Measurements from ENCODE around the gene MYO18B. TPM values are rescaled to one million over a fixed set of nuclear protein-coding genes. Genes with fewer than 3 reads are reported as not detected.

Gene MYO18B
- total RNA-seq, 1 experiment from 2014 or later: not detected

- no peaks in the 10 kb centered on the region for H3K36me3 ChIP-seq (ENCODE audit: low read depth, low read length)
- no peaks in the 10 kb centered on the region for H3K9me2 ChIP-seq (replicated peaks; ENCODE audit: low read length)
- no peak overlapping the region for H3K27ac ChIP-seq (ENCODE audit: low read length)
- BruUV-seq (replicated peaks): no TSS peak
- ATAC-seq: no peak
- no peaks in the 10 kb centered on the region for H3K27me3 ChIP-seq (ENCODE audit: low read length)
- POLR2A ChIA-PET (ENCODE audit: unreplicated experiment): no interaction called here
- H3F3A ChIP-seq (ENCODE audit: low read length, unreplicated experiment): no peaks in the 10 kb centered on the region
- no peak overlapping the region for H3K4me3 ChIP-seq (ENCODE audit: low read length)
- H3K9me3 ChIP-seq (ENCODE audit: low read length): no peaks in the 10 kb centered on the region
- no peaks in the 10 kb centered on the region for H3K4me1 ChIP-seq (ENCODE audit: insufficient read depth, low read length)
- H3K4me2 ChIP-seq (ENCODE audit: low read length): no peak overlapping the region
- H4K20me1 ChIP-seq (ENCODE audit: low read length): no peaks in the 10 kb centered on the region
- H3K9ac ChIP-seq (ENCODE audit: low read length): no peak overlapping the region
- TF ChIP-seq CTCF (conservative IDR thresholded peaks at IDR 0.05; ENCODE audit: low read depth, low read length): no peak
- no peak for TF ChIP-seq EZH2 (IDR thresholded peaks at IDR 0.05; ENCODE audit: low read length, unreplicated experiment)
- no peak for TF ChIP-seq EZH2phosphoT487 (IDR thresholded peaks at IDR 0.05; ENCODE audit: borderline replicate concordance, low read length)
- CTCF ChIA-PET: no interaction called here
- intact Hi-C loops (cut with micrococcal nuclease): no loop called here
- no peaks in the 10 kb centered on the region for H3K79me2 ChIP-seq (ENCODE audit: low read length)
- H2AFZ ChIP-seq (ENCODE audit: low read length): no peak overlapping the region
- DNase-seq: no peak
Measured at GRCh38 chr22:25748140-25748539, 6.2 kb downstream of the MYO18B start.

GRCh38 chr22:25748704-25749103 is 6.7 kb downstream of the MYO18B start:
- H3K4me1 ChIP-seq (ENCODE audit: insufficient read depth, low read length): no peaks in the 10 kb centered on the region
- H3K79me2 ChIP-seq (ENCODE audit: low read length): no peaks in the 10 kb centered on the region
- TF ChIP-seq EZH2 (IDR thresholded peaks at IDR 0.05; ENCODE audit: low read length, unreplicated experiment) (no peak), EZH2phosphoT487 (IDR thresholded peaks at IDR 0.05; ENCODE audit: borderline replicate concordance, low read length) (no peak), CTCF (conservative IDR thresholded peaks at IDR 0.05; ENCODE audit: low read depth, low read length) (no peak)
- no peak overlapping the region for H3K4me2 ChIP-seq (ENCODE audit: low read length)
- POLR2A ChIA-PET (ENCODE audit: unreplicated experiment): interaction anchor here (0.6 kb wide), 1 partner anchor 545 kb away, joined by 3 read pairs; no protein-coding TSS in a partner anchor
- no TSS peak for BruUV-seq (replicated peaks)
- intact Hi-C loops (cut with micrococcal nuclease): no loop called here
- H3K27me3 ChIP-seq (ENCODE audit: low read length): no peaks in the 10 kb centered on the region
- no peaks in the 10 kb centered on the region for H3K36me3 ChIP-seq (ENCODE audit: low read depth, low read length)
- H2AFZ ChIP-seq (ENCODE audit: low read length): no peak overlapping the region
- H3F3A ChIP-seq (ENCODE audit: low read length, unreplicated experiment): no peaks in the 10 kb centered on the region
- no peaks in the 10 kb centered on the region for H3K9me3 ChIP-seq (ENCODE audit: low read length)
- H4K20me1 ChIP-seq (ENCODE audit: low read length): no peaks in the 10 kb centered on the region
- H3K9me2 ChIP-seq (replicated peaks; ENCODE audit: low read length): no peaks in the 10 kb centered on the region
- H3K4me3 ChIP-seq (ENCODE audit: low read length): no peak overlapping the region
- H3K27ac ChIP-seq (ENCODE audit: low read length): no peak overlapping the region
- CTCF ChIA-PET: no interaction called here
- ATAC-seq (no peak), DNase-seq (no peak)
- H3K9ac ChIP-seq (ENCODE audit: low read length): no peak overlapping the region

GRCh38 chr22:25749420-25750169 is 7.6 kb downstream of the MYO18B start:
- TF ChIP-seq EZH2 (IDR thresholded peaks at IDR 0.05; ENCODE audit: low read length, unreplicated experiment): no peak
- Histone ChIP-seq H3K79me2 (ENCODE audit: low read length) (no peaks in the 10 kb centered on the region), H3K9ac (ENCODE audit: low read length) (no peak overlapping the region), H4K20me1 (ENCODE audit: low read length) (no peaks in the 10 kb centered on the region), H2AFZ (ENCODE audit: low read length) (no peak overlapping the region), H3K9me3 (ENCODE audit: low read length) (no peaks in the 10 kb centered on the region), H3K4me2 (ENCODE audit: low read length) (no peak overlapping the region), H3K9me2 (replicated peaks; ENCODE audit: low read length) (no peaks in the 10 kb centered on the region), H3F3A (ENCODE audit: low read length, unreplicated experiment) (no peaks in the 10 kb centered on the region), H3K4me1 (ENCODE audit: insufficient read depth, low read length) (no peaks in the 10 kb centered on the region), H3K27ac (ENCODE audit: low read length) (no peak overlapping the region), H3K27me3 (ENCODE audit: low read length) (no peaks in the 10 kb centered on the region), H3K4me3 (ENCODE audit: low read length) (no peak overlapping the region), H3K36me3 (ENCODE audit: low read depth, low read length) (no peaks in the 10 kb centered on the region)
- intact Hi-C loops (cut with micrococcal nuclease): no loop called here
- POLR2A ChIA-PET (ENCODE audit: unreplicated experiment): no interaction called here
- no peak for ATAC-seq
- BruUV-seq (replicated peaks): no TSS peak
- DNase-seq: no peak
- CTCF ChIA-PET: no interaction called here

All from PC-3 (cell line).